Activated effector memory CD4-positive, alpha-beta T cell treated with Interleukin-2 at 50 U/mL for 16 hours (primary cell): ENCODE data around the gene TMEM60.

Experiments
- DNase-seq: peaks from one replicate; pipeline ENCODE4 v3.0.0-alpha.2; 2020

TMEM60 gene

DNA sequence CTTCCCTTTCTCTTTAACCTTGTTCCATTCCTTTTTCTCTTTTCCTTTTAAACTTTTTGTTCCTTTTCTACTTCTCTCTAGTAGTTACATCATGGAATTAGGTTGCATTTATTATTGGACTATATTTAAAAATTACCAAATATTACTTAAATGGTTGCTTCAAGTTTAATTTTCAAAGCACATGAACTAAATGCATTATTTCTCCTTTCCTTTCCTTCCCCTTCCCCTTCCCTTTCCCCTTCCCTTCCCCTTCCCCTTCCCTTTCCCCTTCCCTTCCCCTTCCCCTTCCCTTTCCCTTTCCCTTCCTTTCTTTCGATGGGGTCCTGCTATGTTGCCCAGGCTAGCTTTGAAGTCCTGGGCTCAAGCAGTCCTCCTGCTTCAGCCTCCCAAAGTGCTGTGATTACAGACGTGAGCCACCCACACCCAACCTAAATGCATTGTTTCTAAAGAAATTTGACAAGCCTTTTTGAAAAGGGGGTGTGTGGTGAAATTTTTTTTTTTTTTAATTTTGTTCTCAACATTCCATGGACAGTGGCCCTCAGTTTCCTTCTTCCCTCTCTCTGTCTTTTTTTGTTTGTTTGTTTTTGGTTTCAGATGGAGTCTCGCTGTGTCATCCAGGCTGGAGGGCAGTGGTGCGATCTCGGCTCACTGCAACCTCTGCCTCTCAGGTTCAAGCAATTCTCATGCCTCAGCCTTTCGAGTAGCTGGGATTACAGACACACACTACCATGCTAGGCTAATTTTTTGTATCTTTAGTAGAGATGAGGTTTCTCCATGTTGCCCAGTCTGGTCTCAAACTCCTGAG, 31.2 kb downstream of the TMEM60 start:
- no peak for DNase-seq

DNA sequence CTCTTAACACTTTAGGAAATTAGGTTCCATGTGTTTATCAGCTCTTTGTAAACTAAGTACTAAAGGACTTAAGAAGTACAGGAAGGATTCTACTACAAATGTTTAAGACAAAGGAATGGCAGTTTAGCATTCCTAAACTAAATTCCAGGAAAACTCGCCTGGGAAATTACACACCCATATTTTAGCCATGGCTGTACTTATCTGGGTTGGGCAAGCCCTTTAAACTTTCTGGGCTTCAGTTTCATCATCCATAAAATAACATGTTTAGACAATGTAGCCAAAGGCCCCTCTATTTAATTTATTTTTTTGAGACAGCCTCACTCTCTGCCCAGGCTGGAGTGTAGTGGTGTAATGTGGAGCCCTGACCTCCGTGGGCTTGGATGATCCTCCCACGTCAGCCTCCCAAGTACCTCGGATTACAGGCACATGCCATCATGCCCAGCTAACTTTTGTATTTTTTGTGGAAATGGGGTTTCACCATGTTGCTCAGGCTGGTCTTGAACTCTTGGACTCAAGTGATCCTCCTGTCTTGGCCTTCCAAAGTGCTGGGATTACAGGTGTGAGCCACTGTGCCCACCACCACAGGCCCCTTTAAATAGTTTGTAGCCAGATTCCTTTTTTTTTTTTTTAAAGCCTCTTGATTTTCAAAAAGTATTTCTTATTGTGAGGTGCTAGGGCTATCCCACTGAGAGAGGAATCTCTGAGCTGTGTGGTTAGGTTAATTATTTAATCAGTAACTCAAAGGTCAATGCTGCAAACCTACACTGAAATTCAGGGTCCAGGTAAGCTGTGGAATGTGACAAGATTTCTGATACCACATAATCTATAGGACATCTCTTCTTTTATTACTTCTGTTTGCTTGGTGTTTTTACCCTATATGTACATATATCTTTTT, 32.1 kb downstream of the TMEM60 start:
- no peak for DNase-seq

DNA sequence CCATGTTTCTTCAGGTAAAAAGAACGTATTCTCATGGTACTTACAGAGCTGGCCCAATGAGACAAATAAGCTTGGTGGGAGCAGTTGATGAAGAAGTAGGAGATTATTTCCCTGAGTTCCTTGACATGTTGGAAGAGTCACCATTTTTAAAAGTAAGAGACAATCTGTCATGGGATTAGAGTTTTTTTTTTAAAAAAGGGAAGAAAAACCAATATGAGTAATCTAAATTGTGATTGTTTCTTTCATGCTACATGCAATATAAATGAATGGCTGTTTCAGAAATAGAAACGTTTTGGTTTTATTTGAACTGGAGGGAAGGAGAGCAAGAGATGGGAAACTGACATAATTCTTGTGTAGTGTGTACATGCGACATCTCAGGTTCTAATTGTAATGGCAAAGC, 32.8 kb downstream of the TMEM60 start:
- no peak for DNase-seq

DNA sequence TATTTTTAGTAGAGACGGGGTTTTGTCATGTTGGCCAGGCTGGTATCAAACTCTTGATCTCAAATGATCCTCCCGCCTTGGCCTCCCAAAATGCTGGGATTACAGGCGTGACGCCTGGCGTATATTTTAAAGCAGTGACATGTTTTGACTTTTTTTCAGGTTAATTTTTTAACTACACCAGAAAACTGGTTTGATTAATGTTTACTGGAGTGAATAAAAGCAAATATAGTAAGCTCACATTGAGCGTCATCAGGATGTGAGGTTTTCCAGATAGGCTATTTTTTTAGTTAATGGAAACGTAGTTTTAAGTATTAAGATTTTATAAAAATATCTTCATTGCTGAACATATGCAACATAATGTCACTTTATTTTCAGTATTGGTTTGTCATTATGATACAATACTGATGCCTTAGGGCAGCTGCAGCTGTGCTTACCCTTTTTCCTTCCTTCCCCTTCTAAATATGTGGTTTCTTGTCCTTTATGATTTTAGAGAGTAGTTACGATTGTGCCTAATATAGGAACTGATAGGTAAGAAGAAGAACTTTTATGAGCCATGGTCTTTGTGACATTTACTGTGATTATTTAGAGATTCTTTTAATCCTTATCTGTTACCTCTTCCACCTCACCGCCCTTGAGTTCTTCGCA, 37.3 kb downstream of the TMEM60 start:
- no peak for DNase-seq

DNA sequence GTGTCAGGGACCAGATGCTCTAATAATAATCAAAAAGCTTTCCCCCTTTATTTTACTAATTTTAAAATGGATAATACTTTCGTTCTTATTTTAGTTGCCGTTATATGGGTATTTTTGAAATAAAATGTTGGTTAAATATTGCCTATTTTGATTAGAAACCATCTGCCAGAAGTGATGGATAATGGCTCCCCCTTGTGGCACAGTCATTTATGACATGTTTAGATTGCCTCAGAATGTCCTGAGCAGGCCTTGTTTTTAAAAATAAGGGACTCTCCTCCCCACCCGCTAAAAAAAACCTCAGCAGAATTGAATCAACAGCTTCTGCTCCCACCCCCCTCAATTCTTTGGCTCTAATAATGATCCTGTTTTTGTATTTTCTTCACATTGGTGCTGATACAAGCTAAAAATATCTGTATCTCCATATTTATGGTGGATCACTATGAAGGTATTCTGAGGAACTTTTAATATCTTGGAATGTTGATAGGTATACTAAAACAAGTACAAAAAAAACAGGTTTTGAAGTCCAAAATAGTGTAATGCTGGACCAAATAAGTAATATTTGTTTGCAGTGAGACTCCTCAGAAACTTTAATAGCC, 38.8 kb downstream of the TMEM60 start:
- peak; percentile 24 for DNase-seq

DNA sequence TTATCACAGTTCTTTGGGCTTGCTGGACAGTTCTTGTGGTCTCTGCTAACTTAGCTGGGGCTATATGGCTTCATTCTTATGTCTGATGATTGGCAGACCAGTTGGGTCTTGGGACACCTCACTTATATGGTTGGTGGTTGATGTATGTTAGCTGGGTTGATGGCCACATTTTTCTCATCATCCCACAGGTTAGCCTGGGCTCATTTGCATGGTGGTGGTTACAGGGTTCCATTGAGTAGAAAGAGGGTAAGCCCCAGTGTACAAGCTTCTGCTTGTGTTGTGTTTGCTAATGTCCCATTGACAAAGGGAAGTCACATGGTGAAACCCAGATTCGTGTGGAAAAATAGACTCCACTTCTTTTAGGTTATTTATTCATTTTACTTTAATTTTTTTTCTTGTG, 40.6 kb downstream of the TMEM60 start:
- DNase-seq: no peak

DNA sequence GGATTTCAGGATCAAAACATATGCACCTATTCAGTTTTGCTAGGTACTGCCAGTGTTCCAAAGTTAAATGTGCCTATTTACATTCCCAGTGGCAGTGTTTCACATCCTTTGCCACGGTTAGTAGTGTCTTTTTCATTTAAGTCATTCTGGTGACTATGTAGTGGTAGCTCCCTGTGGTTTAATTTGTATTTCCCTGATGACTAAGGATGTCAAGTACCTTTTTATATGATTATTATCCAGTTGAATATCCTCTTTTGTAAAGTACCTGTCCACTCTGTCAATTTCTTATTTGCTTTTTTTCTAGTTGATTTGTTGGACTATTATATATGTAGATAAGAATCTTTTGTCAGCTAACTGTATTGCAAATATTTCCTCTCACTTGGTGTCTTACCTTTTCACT, 45.1 kb downstream of the TMEM60 start:
- DNase-seq: no peak

DNA sequence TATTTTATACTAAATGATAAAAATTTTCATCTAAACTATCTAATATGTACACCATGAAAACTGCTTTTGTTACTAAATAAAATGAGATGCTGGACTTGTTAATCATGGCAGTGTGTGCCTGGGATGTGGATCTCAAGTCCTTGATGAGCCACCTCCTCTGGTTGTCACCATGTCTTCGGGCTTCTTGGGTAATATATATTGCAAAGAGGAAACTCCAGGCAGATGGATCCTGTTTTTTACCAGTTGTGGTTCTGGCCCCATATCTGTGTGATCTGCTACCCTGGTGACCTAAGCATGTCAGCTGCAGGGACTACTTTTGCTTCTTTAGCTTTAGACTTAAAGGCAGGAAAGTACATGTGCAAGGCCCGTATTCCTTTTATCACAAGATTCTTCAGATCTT, 46.2 kb downstream of the TMEM60 start:
- no peak for DNase-seq

DNA sequence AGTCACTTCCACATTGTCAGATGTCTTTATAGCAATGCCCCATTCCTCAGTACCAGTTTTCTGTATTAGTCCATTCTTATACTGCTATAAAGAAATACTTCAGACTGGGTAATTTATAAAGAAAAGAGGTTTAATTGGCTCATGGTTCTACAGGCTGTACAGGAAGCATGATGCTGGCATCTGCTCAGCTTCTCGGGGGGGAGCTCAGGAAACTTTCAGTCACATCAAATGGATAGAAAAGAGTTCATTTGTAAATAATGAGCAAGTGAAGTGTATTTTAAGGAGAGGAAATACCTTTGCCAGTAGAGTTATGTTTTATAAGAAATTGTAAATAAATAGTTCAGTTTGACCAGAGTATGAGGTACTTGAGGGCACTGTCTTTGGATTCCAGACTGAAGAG, 50.5 kb downstream of the TMEM60 start:
- DNase-seq: no peak

DNA sequence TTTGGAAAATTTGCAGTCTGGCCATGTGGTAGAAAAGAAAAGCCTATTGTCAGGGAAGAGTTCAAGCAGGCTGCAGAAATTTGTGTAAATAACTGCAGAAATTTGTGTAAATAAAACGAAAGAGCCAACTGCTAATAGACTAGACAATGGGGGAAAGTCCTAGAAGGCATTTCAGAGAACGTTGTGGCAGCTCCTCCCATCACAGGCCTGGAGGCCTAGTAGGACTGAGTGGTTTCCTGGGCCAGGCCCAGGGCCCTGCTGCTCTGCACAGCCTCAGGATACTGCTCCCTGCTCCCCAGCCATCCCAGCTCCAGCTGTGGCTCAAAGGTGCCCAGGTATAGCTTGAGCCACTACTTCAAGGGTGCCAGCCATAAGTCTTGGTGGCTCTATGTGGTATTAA, 51.1 kb downstream of the TMEM60 start:
- no peak for DNase-seq

DNA sequence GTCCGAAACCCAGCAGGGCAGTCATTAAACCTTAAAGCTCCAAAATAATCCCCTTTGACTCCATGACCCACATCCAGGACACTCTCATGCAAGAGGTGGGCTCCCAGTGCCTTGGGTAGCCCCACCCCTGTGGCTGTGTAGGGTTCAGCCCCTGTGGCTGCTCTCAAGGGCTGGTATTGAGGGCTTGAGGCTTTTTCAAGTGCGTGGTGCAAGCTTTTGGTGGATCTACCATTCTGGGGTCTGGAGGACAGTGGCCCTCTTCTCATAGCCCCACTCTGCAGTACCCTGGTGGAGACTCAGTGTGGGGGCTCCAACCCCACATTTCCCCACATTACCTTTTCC, 51.4 kb downstream of the TMEM60 start:
- no peak for DNase-seq

DNA sequence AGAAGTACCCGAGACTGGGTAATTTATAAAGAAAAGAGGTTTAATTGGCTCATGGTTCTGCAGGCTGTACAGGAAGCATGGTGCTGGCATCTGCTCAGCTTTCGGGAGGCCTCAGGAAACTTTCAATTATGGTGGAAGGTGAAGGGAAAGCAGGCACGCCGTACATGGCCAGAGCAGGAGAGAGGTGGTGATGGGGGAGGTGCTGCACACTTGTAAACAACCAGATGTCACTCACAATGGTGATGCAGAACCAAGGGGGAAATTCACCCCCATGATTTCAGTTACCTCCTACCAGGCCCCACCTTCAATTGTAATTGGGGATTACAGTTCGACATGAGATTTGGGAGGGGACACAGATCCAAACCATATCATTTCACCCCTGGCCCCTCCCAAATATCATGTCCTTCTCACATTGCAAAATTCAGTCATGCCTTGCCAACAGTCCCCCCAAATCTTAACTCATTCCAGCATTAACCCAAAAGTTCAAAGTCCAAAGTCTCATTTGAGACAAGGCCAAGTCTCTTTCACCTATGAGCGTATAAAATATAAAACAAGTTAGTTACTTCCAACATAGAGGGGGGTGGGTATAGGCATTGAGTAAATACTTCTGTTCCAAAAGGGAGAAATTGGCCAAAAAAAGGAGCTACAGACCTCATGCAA, 51.9 kb downstream of the TMEM60 start:
- DNase-seq: no peak

DNA sequence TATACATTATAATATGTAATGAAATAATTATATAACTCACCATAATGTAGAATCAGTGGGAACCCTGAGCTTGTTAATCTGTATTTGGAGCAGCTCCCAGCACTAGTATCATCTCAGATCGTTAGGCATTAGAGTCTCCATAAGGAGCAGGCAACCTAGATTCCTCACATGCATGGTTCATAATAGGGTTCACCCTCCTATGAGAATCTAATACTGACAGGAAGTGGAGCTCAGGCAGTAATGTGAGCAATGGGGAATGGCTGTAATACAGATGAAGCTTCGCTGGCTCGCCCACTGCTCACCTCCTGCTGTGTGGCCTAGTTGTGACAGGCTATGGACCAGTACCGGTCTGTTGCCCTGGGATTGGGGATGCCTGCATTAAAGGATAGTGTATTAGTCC, 52.5 kb downstream of the TMEM60 start:
- DNase-seq: no peak
